CMK (cell line): Measurements from ENCODE around the gene SMG7.
A peak's percentile ranks its signal among the peaks of the same experiment; 100 is the strongest.
"Not testable (repeated sequence)": the region's sequence is repeated elsewhere in the genome, so short reads cannot be mapped to it uniquely, and the experiment has no call there.

Experiments used
- DNase-seq: peaks from one replicate; pipeline ENCODE4 v3.0.0-alpha.2; 2010; ENCODE audit warnings: low read depth

The SMG7 gene

GRCh38 chr1:183472488-183473216, at the start of gene SMG7:
Gene SMG7, plus strand, starts transcription at chr1:183472499. Its CDS starts 122 bp downstream, at chr1:183472621.
- no peak for DNase-seq

- DNase-seq, result no peak
Measured at GRCh38 chr1:183423541-183423940, 48.8 kb upstream of the SMG7 start.

GRCh38 chr1:183424691-183425090, 47.6 kb upstream of the SMG7 start:
- no peak for DNase-seq

- not testable (repeated sequence) for DNase-seq
Measured at GRCh38 chr1:183427591-183427990, 44.7 kb upstream of the SMG7 start.

- no peak for DNase-seq
Measured at GRCh38 chr1:183431840-183432547, 40.3 kb upstream of the SMG7 start.

- DNase-seq, result no peak
Measured at GRCh38 chr1:183432548-183432875, 39.8 kb upstream of the SMG7 start.

- DNase-seq, result no peak
Measured at GRCh38 chr1:183433703-183434102, 38.6 kb upstream of the SMG7 start.

GRCh38 chr1:183435497-183435896, 36.8 kb upstream of the SMG7 start:
- no peak for DNase-seq

- DNase-seq, result no peak
Measured at GRCh38 chr1:183438060-183438459, 34.2 kb upstream of the SMG7 start.

GRCh38 chr1:183443011-183443410, 29.3 kb upstream of the SMG7 start:
- no peak for DNase-seq

GRCh38 chr1:183443466-183443865, 28.8 kb upstream of the SMG7 start:
- no peak for DNase-seq

- no peak for DNase-seq
Measured at GRCh38 chr1:183444243-183444642, 28.1 kb upstream of the SMG7 start.

GRCh38 chr1:183449223-183449770, 23.0 kb upstream of the SMG7 start:
- no peak for DNase-seq

- no peak for DNase-seq
Measured at GRCh38 chr1:183450093-183450492, 22.2 kb upstream of the SMG7 start.

GRCh38 chr1:183454377-183454776, 17.9 kb upstream of the SMG7 start:
- DNase-seq, result no peak

- DNase-seq, result no peak
Measured at GRCh38 chr1:183456826-183457225, 15.5 kb upstream of the SMG7 start.

- no peak for DNase-seq
Measured at GRCh38 chr1:183457449-183457848, 14.8 kb upstream of the SMG7 start.

- no peak for DNase-seq
Measured at GRCh38 chr1:183460596-183460995, 11.7 kb upstream of the SMG7 start.

- no peak for DNase-seq
Measured at GRCh38 chr1:183461350-183461749, 10.9 kb upstream of the SMG7 start.

GRCh38 chr1:183463566-183463965, 8.7 kb upstream of the SMG7 start:
- DNase-seq, result no peak

- no peak for DNase-seq
Measured at GRCh38 chr1:183466781-183467180, 5.5 kb upstream of the SMG7 start.

GRCh38 chr1:183467687-183468086, 4.6 kb upstream of the SMG7 start:
- no peak for DNase-seq

- DNase-seq, result peak; percentile 72
Measured at GRCh38 chr1:183470147-183470960, 1.9 kb upstream of the SMG7 start.
